Measurements from ENCODE around the gene LGALS3. TPM values are rescaled to one million over a fixed set of nuclear protein-coding genes. Genes with fewer than 3 reads are reported as not detected.
A peak's percentile ranks its signal among the peaks of the same experiment; 100 is the strongest.

Gene LGALS3
- total RNA-seq, 1 donor from 2014 or later, result 114 TPM

- no peak for DNase-seq
Observed at GRCh38 chr14:55115460-55115859, 13.6 kb upstream of the LGALS3 start.

GRCh38 chr14:55115861-55116245 is 13.2 kb upstream of the LGALS3 start:
- DNase-seq, result no peak

- DNase-seq, result no peak
Observed at GRCh38 chr14:55116246-55117030, 12.6 kb upstream of the LGALS3 start.

- DNase-seq, result no peak
Observed at GRCh38 chr14:55117803-55118441, 11.1 kb upstream of the LGALS3 start.

- DNase-seq, result no peak
Observed at GRCh38 chr14:55118761-55119160, 10.3 kb upstream of the LGALS3 start.

- no peak for DNase-seq
Observed at GRCh38 chr14:55120571-55121495, 8.2 kb upstream of the LGALS3 start.

- no peak for DNase-seq
Observed at GRCh38 chr14:55121628-55122439, 7.2 kb upstream of the LGALS3 start.

- peak; percentile 73 for DNase-seq
Observed at GRCh38 chr14:55122440-55122986, 6.5 kb upstream of the LGALS3 start.

- DNase-seq, result peak; percentile 62
Observed at GRCh38 chr14:55123101-55123500, 6.0 kb upstream of the LGALS3 start.

GRCh38 chr14:55123852-55124639 is 5.0 kb upstream of the LGALS3 start:
- no peak for DNase-seq

- DNase-seq, result no peak
Observed at GRCh38 chr14:55124774-55125386, 4.2 kb upstream of the LGALS3 start.

GRCh38 chr14:55125403-55125802 is 3.6 kb upstream of the LGALS3 start:
- no peak for DNase-seq

- DNase-seq, result no peak
Observed at GRCh38 chr14:55126034-55126433, 3.0 kb upstream of the LGALS3 start.

GRCh38 chr14:55126932-55127459 is 2.1 kb upstream of the LGALS3 start:
- DNase-seq, result no peak

- DNase-seq, result no peak
Observed at GRCh38 chr14:55127460-55127951, 1.5 kb upstream of the LGALS3 start.

- no peak for DNase-seq
Observed at GRCh38 chr14:55128386-55129085, 516 bp upstream of the LGALS3 start.

- peak; percentile 62 for DNase-seq
Observed at GRCh38 chr14:55129428-55130195, 560 bp downstream of the LGALS3 start.

GRCh38 chr14:55130196-55130550 is 1.1 kb downstream of the LGALS3 start:
- no peak for DNase-seq
